MCF 10A (cell line): Measurements from ENCODE around the gene POGZ. TPM values are rescaled to one million over a fixed set of nuclear protein-coding genes. Genes with fewer than 3 reads are reported as not detected.

Source experiments
- BruUV-seq: library from RNA; stranded (reverse); fragments of 400-500 nt; replicated peaks from 2 replicates; lab custom pipeline; 2021; lab: Mats Ljungman, UMichigan
- CTCF ChIA-PET: fragments of 300-600 bp; sonication (Branson Sonifier 250); formaldehyde crosslinking; extraction: SDS; loops from one replicate; lab custom pipeline; 2021; ENCODE audit warnings: antibody characterized with exemption, inconsistent platforms; lab: Yijun Ruan, JAX
- POLR2A ChIA-PET: fragments of 300-600, 350-650 bp; sonication (Branson Sonifier 250); formaldehyde crosslinking; extraction: SDS; loops from one replicate; lab custom pipeline; 2020; ENCODE audit warnings: antibody characterized with exemption, inconsistent platforms; lab: Yijun Ruan, JAX
- DNase-seq: peaks from one replicate; pipeline ENCODE4 v3.0.0-alpha.2; 2018; ENCODE audit not compliant: unreplicated experiment
- H3K27ac Mint-ChIP-seq: one replicate; pipeline ENCODE4 v1.8.0; 2022; ENCODE audit warnings: mild to moderate bottlenecking, low read depth, mixed read lengths; ENCODE audit not compliant: unreplicated experiment
- H3K27me3 Mint-ChIP-seq: one replicate; pipeline ENCODE4 v1.8.0; 2022; ENCODE audit warnings: mixed read lengths; ENCODE audit not compliant: insufficient read depth, unreplicated experiment
- H3K36me3 Mint-ChIP-seq: one replicate; pipeline ENCODE4 v1.8.0; 2022; ENCODE audit warnings: mild to moderate bottlenecking, moderate library complexity, mixed read lengths; ENCODE audit not compliant: insufficient read depth, unreplicated experiment
- H3K4me1 Mint-ChIP-seq: one replicate; pipeline ENCODE4 v1.8.0; 2022; ENCODE audit warnings: mixed read lengths; ENCODE audit not compliant: insufficient read depth, unreplicated experiment
- H3K4me3 Mint-ChIP-seq: one replicate; pipeline ENCODE4 v1.8.0; 2022; ENCODE audit warnings: mild to moderate bottlenecking, moderate library complexity, mixed read lengths; ENCODE audit not compliant: unreplicated experiment
- H3K9me3 Mint-ChIP-seq: one replicate; pipeline ENCODE4 v1.8.0; 2022; ENCODE audit warnings: mixed read lengths; ENCODE audit not compliant: unreplicated experiment
- intact Hi-C: fragments of 100-400 bp; cut with micrococcal nuclease; formaldehyde crosslinking; loops from 2 replicates; pipeline ENCODE4 v1.14.1; 2022
- total RNA-seq: library from RNA; stranded (reverse); gene quantifications from 2 replicates; pipeline ENCODE4 v1.2.3, GENCODE V29; 2022
- TF ChIP-seq, protein P1 (sequence below): fragments of 200-600 bp; IDR thresholded peaks from one replicate; pipeline ENCODE4 v1.8.0; 2022; ENCODE audit warnings: antibody characterized with exemption, mild to moderate bottlenecking; ENCODE audit not compliant: unreplicated experiment

The POGZ gene
- total RNA-seq, 1 experiment from 2014 or later, result 92.2 TPM

DNA sequence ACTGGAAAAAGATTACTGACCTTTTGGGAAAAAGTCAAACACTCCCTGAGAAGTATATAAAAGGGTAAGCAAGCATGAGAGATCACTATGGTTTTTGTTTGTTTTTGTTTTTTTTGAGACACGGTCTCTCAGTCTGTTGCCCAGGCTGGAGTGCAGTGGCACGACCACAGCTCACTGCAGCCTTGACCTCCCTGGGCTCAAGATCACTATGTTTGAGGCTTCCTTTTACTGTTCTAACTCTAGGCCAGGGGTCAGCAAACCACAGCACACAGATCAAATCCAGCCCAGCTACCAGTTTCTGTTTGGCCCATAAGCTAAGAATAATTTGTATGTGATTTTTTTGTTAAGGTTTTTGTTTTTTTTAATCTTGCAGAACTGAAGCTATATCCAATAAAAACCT lies 34.2 kb downstream of the POGZ start:
- BruUV-seq, result no TSS peak
- POLR2A ChIA-PET, result interaction anchor here (0.8 to 1.5 kb wide), 3 partner anchors 11 to 51 kb away, joined by 3 to 7 read pairs (median 3); no protein-coding TSS in a partner anchor
- intact Hi-C loops, result no loop called here
- CTCF ChIA-PET, result interaction anchor here (0.7 to 1.3 kb wide), 2 partner anchors 26 to 309 kb away, joined by 3 to 4 read pairs; partner anchors contain the start of gene PSMB4
- Mint-ChIP-seq H3K27ac (no peak overlapping the region), H3K27me3 (no peaks in the 10 kb centered on the region), H3K4me1 (no peaks in the 10 kb centered on the region), H3K36me3 (peaks cover 99% of the 10 kb centered on the region), H3K4me3 (no peak overlapping the region), H3K9me3 (no peaks in the 10 kb centered on the region)
- TF ChIP-seq, protein P1, sequence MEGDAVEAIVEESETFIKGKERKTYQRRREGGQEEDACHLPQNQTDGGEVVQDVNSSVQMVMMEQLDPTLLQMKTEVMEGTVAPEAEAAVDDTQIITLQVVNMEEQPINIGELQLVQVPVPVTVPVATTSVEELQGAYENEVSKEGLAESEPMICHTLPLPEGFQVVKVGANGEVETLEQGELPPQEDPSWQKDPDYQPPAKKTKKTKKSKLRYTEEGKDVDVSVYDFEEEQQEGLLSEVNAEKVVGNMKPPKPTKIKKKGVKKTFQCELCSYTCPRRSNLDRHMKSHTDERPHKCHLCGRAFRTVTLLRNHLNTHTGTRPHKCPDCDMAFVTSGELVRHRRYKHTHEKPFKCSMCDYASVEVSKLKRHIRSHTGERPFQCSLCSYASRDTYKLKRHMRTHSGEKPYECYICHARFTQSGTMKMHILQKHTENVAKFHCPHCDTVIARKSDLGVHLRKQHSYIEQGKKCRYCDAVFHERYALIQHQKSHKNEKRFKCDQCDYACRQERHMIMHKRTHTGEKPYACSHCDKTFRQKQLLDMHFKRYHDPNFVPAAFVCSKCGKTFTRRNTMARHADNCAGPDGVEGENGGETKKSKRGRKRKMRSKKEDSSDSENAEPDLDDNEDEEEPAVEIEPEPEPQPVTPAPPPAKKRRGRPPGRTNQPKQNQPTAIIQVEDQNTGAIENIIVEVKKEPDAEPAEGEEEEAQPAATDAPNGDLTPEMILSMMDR, result no peak
- no peak for DNase-seq

DNA sequence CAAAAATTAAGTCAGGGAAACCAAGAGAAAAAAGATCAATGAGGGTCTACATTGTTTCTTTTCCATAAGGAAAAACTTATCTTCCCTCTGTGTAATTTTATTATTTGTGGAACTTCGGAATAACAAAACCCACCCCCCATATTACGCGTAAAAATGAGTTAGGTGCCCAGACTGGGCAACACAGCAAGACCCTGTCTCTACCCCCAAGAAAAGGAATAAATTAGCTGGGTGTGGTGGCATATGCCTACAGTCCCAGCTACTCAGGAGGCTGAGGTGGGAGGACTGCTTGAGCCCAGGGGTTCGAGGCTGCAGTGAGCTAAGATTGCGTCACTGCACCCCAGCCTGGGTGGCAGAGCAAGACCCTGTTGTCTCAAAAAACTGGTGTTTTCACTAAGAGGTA lies 39.5 kb downstream of the POGZ start:
- Mint-ChIP-seq H3K36me3 (peaks cover 99% of the 10 kb centered on the region), H3K4me3 (no peak overlapping the region), H3K9me3 (no peaks in the 10 kb centered on the region), H3K27ac (no peak overlapping the region), H3K27me3 (no peaks in the 10 kb centered on the region), H3K4me1 (no peaks in the 10 kb centered on the region)
- intact Hi-C loops, result no loop called here
- no peak for DNase-seq
- POLR2A ChIA-PET, result interaction anchor here (1.2 to 2.0 kb wide), 4 partner anchors 10 to 20 kb away, joined by 3 to 8 read pairs (median 6); partner anchors contain the start of gene PSMB4
- CTCF ChIA-PET, result interaction anchor here (0.6 to 2.5 kb wide), 3 partner anchors 10 to 271 kb away, joined by 3 to 11 read pairs (median 8); no protein-coding TSS in a partner anchor
- TF ChIP-seq, protein P1, result no peak
- no TSS peak for BruUV-seq

DNA sequence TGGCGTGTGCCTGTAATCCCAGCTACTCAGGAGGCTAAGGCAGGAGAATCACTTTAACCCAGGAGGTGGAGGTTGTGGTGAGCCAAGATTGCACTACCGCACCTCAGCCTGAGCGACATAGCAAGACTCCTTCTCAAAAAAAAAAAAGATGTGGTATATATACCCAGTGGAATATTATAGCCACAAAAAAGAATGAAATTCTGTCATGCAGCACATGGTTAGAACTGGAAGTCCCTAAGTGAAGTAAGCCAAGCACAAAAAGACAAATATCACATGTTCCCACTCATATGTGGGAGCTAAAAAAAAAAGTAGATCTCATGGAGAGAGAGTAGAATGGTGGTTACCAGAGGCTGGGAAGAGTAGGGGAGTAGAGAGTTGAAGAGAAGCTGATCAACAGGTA lies 41.2 kb downstream of the POGZ start:
- CTCF ChIA-PET, result interaction anchor here (0.6 to 1.4 kb wide), 8 partner anchors 12 to 421 kb away, joined by 3 to 8 read pairs (median 4); partner anchors contain the start of gene C2CD4D

DNA sequence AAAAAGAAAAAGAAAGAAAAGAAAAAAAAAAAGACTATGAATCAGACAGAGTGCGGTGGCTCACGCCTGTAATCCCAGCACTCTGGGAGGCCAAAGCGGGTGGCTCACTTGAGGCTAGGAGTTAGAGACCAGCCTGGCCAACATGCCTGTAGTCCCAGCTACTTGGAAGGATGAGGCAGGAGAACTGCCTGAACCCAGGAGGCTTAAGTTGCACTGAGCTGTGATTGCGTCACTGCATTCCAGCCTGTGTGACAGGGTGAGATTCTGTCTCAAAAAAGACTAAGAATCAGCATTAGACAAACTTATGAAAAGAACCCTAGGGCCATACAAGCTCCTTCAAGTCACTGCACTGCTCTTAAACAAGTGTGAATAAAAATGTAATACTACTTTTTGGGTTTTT lies 43.1 kb downstream of the POGZ start:
- BruUV-seq, result no TSS peak
- H3K27ac Mint-ChIP-seq, result no peak overlapping the region
- TF ChIP-seq, protein P1, result no peak
- DNase-seq, result peak; percentile 44
- POLR2A ChIA-PET, result interaction anchor here (0.6 to 2.9 kb wide), 3 partner anchors 15 to 339 kb away, joined by 3 to 17 read pairs (median 4); partner anchors contain the start of gene PSMB4
- H3K36me3 Mint-ChIP-seq, result peaks cover 100% of the 10 kb centered on the region
- CTCF ChIA-PET, result interaction anchor here (0.9 to 1.9 kb wide), 3 partner anchors 16 to 178 kb away, joined by 4 to 8 read pairs (median 6); no protein-coding TSS in a partner anchor
- intact Hi-C loops, result no loop called here
- H3K27me3 Mint-ChIP-seq, result no peaks in the 10 kb centered on the region
- no peaks in the 10 kb centered on the region for H3K4me1 Mint-ChIP-seq
- no peak overlapping the region for H3K4me3 Mint-ChIP-seq
- no peaks in the 10 kb centered on the region for H3K9me3 Mint-ChIP-seq

More for the DNA sequence above, 41.2 kb downstream of the POGZ start:
- BruUV-seq, result no TSS peak
- Mint-ChIP-seq H3K36me3 (peaks cover 99% of the 10 kb centered on the region), H3K27ac (no peak overlapping the region), H3K4me3 (no peak overlapping the region), H3K9me3 (no peaks in the 10 kb centered on the region), H3K27me3 (no peaks in the 10 kb centered on the region), H3K4me1 (no peaks in the 10 kb centered on the region)
- TF ChIP-seq, protein P1, result no peak
- POLR2A ChIA-PET, result interaction anchor here (0.5 to 2.0 kb wide), 9 partner anchors 9 to 687 kb away, joined by 3 to 9 read pairs (median 3); partner anchors contain the start of genes PSMB4 and RORC
- DNase-seq, result no peak
- intact Hi-C loops, result no loop called here
